Urinary bladder (tissue), 2 donors: Measurements from ENCODE around the gene FOXF1. TPM values are rescaled to one million over a fixed set of nuclear protein-coding genes. Genes with fewer than 3 reads are reported as not detected.

ENCODE experiments used
- polyA plus RNA-seq: library from polyadenylated mRNA; stranded (reverse); fragments of 200-250 nt; gene quantifications from one replicate; pipeline ENCODE4 v1.2.3, GENCODE V29; 2013
- total RNA-seq: library from RNA; depleted of rRNA; stranded (reverse); fragments of >200 nt; gene quantifications from one replicate; pipeline ENCODE4 v1.2.3, GENCODE V29; 2014
- donor health status: healthy.

The FOXF1 gene
- total and polyA plus RNA-seq, 2 donors = 28.9 to 83.3 TPM

Other genes with a start within 250 kb of the FOXF1 start
- gene MTHFSD, start 44.7 kb downstream of the FOXF1 start, total RNA-seq = 20.7 TPM
- 12.0 TPM for gene MTHFSD, start 44.7 kb downstream of the FOXF1 start, polyA plus RNA-seq
- gene FOXC2, start 56.3 kb downstream of the FOXF1 start, total RNA-seq = 0.58 TPM
- 0.73 TPM for gene FOXC2, start 56.3 kb downstream of the FOXF1 start, polyA plus RNA-seq
- 7.8 TPM for gene FOXL1, start 68.0 kb downstream of the FOXF1 start, total RNA-seq
- 9.5 TPM for gene FOXL1, start 68.0 kb downstream of the FOXF1 start, polyA plus RNA-seq